ENCODE results near the gene KLK8. TPM values are rescaled to one million over a fixed set of nuclear protein-coding genes. Genes with fewer than 3 reads are reported as not detected.

Gene KLK8
- total RNA-seq, 1 experiment from 2014 or later = 4.4 TPM

- TF ChIP-seq ZMAT4 (CRISPR knock-in tag; IDR thresholded peaks at IDR 0.05) (no peak), TEAD4 (CRISPR knock-in tag; IDR thresholded peaks at IDR 0.05) (no peak), PREB (CRISPR knock-in tag; IDR thresholded peaks at IDR 0.05; ENCODE audit: borderline replicate concordance) (no peak), NR3C1 (CRISPR knock-in tag; conservative IDR thresholded peaks at IDR 0.05; ENCODE audit: low read depth) (no peak), MYBL2 (CRISPR knock-in tag; IDR thresholded peaks at IDR 0.05) (no peak), TP53 (CRISPR knock-in tag; IDR thresholded peaks at IDR 0.05) (no peak), CREM (CRISPR knock-in tag; IDR thresholded peaks at IDR 0.05) (no peak), E2F1 (CRISPR knock-in tag; IDR thresholded peaks at IDR 0.05) (no peak), PRRX2 (CRISPR knock-in tag; IDR thresholded peaks at IDR 0.05) (no peak), ZNF671 (CRISPR knock-in tag; IDR thresholded peaks at IDR 0.05) (no peak), CDX4 (CRISPR knock-in tag; IDR thresholded peaks at IDR 0.05; ENCODE audit: borderline replicate concordance) (no peak), SMAD3 (CRISPR knock-in tag; IDR thresholded peaks at IDR 0.05; ENCODE audit: borderline replicate concordance) (no peak)
Observed at GRCh38 chr19:50949861-50950260, 51.5 kb downstream of the KLK8 start (continued).

DNA sequence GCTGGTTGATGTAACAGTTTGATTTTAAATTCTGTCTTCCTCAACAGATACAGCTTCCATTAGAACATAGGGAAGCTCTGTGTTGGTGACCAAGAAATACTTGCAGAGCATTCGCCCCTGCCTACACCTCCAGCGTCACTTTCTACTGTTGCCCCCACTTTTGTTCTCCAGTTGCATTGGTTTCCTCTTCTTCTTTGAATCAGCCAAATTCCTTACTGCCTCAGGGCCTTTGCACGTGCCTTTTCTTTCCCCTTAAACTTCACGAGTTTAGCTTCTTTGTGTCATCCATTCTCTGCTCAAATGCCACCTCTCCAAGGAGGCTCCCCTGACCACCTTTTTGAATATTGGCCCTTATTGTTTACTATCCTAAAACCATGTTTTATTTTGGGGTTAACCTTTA is 54.3 kb downstream of the KLK8 start:
- H3K27me3 Mint-ChIP-seq (ENCODE audit: low read depth) = peaks cover 34% of the 10 kb centered on the region
- peaks cover 8% of the 10 kb centered on the region for H3K9me3 Mint-ChIP-seq
- H3K27ac Mint-ChIP-seq = no peak overlapping the region
- ChIA-PET POLR2A (no interaction called here), CTCF (interaction anchor here (1.0 to 1.9 kb wide), 3 partner anchors 25 to 74 kb away, joined by 3 to 6 read pairs (median 5); partner anchors contain the start of gene KLK10)
- H3K4me3 Mint-ChIP-seq = no peak overlapping the region
- DNase-seq (ENCODE audit: low spot score) (no peak), ATAC-seq (no peak)
- no peak for TF ChIP-seq MLX (CRISPR knock-in tag; IDR thresholded peaks at IDR 0.05)
- TF ChIP-seq ZMAT4 (CRISPR knock-in tag; IDR thresholded peaks at IDR 0.05) = no peak
- TF ChIP-seq SOX15 (CRISPR knock-in tag; IDR thresholded peaks at IDR 0.05) = no peak
- no peak for TF ChIP-seq ESRRA (CRISPR knock-in tag; IDR thresholded peaks at IDR 0.05; ENCODE audit: borderline replicate concordance)
- TF ChIP-seq SMAD4 (CRISPR knock-in tag; IDR thresholded peaks at IDR 0.05) = no peak
- no peak for TF ChIP-seq OVOL2 (CRISPR knock-in tag; IDR thresholded peaks at IDR 0.05; ENCODE audit: borderline replicate concordance)
- H3K36me3 Mint-ChIP-seq = no peaks in the 10 kb centered on the region
- peaks cover 3% of the 10 kb centered on the region; the same call in 1 of the 2 replicates for H3K4me1 Mint-ChIP-seq

Other genes with a start within 250 kb of the KLK8 start
- gene GPR32, start 231.1 kb downstream of the KLK8 start, total RNA-seq (2021) = not detected in 3 replicates
- not detected in 3 replicates for gene ACP4, start 211.2 kb downstream of the KLK8 start, total RNA-seq (2021)
- 3.9 to 6.0 TPM (median 5.4 TPM) in 3 replicates for gene KLK1, start 177.8 kb downstream of the KLK8 start, total RNA-seq (2021)
- not detected in 3 replicates for gene KLK15, start 168.0 kb downstream of the KLK8 start, total RNA-seq (2021)
- 0.13 to 0.25 TPM (median 0.16 TPM) in 3 replicates for gene KLK3, start 146.7 kb downstream of the KLK8 start, total RNA-seq (2021)
- 0.18 to 0.46 TPM in 2 of 3 replicates, not detected in the other for gene KLK2, start 128.2 kb downstream of the KLK8 start, total RNA-seq (2021)
- gene KLK4, start 90.2 kb downstream of the KLK8 start, total RNA-seq (2021) = 0.27 to 0.82 TPM (median 0.70 TPM) in 3 replicates
- gene KLK5, start 48.6 kb downstream of the KLK8 start, total RNA-seq (2021) = 0.66 to 1.0 TPM (median 0.69 TPM) in 3 replicates
- 0.52 to 1.1 TPM (median 0.92 TPM) in 3 replicates for gene KLK6, start 32.0 kb downstream of the KLK8 start, total RNA-seq (2021)
- 0.66 to 0.87 TPM (median 0.78 TPM) in 3 replicates for gene KLK7, start 17.7 kb downstream of the KLK8 start, total RNA-seq (2021)
- 3.2 to 4.9 TPM (median 4.9 TPM) in 3 replicates for gene KLK10, start 18.1 kb upstream of the KLK8 start, total RNA-seq (2021)
- gene KLK11, start 25.0 kb upstream of the KLK8 start, total RNA-seq (2021) = 0.23 to 0.55 TPM (median 0.27 TPM) in 3 replicates
- not detected in 3 replicates for gene KLK12, start 33.4 kb upstream of the KLK8 start, total RNA-seq (2021)
- 3.1 to 5.0 TPM (median 4.5 TPM) in 3 replicates for gene KLK13, start 63.5 kb upstream of the KLK8 start, total RNA-seq (2021)
- 1.1 to 1.6 TPM (median 1.4 TPM) in 3 replicates for gene KLK14, start 81.3 kb upstream of the KLK8 start, total RNA-seq (2021)
- 8.6 to 10.3 TPM (median 8.9 TPM) in 3 replicates for gene CTU1, start 106.8 kb upstream of the KLK8 start, total RNA-seq (2021)
- gene SIGLEC9, start 123.3 kb upstream of the KLK8 start, total RNA-seq (2021) = not detected in 3 replicates
- gene SIGLEC7, start 140.7 kb upstream of the KLK8 start, total RNA-seq (2021) = not detected in 3 replicates
- 0.25 to 0.57 TPM (median 0.31 TPM) in 3 replicates for gene CD33, start 223.5 kb upstream of the KLK8 start, total RNA-seq (2021)
- gene SIGLECL1, start 249.5 kb upstream of the KLK8 start, total RNA-seq (2021) = not detected in 3 replicates

All from WTC11 (cell line).